GM21367 (cell line): ENCODE data around the gene DMAC2.
"Not testable (repeated sequence)": the region's sequence is repeated elsewhere in the genome, so short reads cannot be mapped to it uniquely, and the experiment has no call there.

Experiments
- ATAC-seq: cut with Tn5 transposase; IDR thresholded peaks from one replicate; pipeline ENCODE4 v1.9.1; 2021; ENCODE audit not compliant: unreplicated experiment

Gene DMAC2

DNA sequence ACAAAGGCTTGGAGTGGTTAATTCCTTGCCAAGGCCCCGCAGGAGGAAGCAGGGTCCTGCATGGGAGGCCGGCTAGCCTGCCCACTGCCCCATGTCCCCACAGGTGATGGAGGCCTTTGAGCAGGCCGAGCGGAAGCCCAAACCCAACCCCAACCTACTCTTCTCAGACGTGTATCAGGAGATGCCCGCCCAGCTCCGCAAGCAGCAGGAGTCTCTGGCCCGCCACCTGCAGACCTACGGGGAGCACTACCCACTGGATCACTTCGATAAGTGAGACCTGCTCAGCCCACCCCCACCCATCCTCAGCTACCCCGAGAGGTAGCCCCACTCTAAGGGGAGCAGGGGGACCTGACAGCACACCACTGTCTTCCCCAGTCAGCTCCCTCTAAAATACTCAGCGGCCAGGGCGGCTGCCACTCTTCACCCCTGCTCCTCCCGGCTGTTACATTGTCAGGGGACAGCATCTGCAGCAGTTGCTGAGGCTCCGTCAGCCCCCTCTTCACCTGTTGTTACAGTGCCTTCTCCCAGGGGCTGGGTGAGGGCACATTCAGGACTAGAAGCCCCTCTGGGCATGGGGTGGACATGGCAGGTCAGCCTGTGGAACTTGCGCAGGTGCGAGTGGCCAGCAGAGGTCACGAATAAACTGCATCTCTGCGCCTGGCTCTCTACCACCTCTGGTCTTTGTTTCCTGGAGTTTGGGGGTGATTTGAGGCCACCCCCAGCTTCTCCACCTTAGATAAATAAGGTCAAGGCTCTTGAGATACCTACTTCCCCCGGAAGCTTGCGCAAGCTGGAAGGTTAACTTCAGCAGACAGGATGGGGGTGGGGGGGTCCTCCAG is 15.2 kb downstream of the DMAC2 start:
- ATAC-seq = no peak

DNA sequence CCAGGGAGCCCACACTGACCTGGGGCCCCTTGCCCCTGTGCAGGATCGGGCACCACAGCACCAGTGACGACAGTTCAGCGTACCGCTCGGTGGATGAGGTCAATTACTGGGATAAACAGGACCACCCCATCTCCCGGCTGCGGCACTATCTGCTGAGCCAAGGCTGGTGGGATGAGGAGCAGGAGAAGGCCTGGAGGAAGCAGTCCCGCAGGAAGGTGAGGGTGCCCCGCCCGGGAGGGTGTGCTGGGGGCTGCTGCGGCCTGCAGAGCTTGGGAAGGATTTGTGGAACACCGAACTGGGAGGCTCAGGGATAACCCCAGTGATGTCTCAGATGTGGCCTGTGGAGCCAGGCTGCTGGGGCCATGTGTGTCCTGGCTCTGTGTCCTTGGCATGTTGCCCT is 16.8 kb downstream of the DMAC2 start:
- no peak for ATAC-seq

DNA sequence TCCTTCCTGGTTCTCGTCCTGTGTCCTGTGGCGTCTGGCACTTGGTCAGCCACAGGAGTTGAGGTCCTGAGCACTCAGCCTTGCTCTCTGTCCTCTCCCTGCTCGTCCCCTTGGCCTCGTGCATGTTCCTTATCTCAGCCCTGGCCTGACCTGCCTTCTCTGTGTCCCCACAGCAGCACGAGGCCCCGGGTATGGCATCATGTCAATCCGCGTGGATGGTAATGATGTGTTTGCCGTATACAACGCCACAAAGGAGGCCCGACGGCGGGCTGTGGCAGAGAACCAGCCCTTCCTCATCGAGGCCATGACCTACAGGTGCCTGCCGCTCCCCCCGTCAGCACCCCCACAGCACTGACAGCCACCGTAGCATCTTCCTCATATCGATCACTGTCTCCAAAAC is 17.3 kb downstream of the DMAC2 start:
- ATAC-seq = no peak

DNA sequence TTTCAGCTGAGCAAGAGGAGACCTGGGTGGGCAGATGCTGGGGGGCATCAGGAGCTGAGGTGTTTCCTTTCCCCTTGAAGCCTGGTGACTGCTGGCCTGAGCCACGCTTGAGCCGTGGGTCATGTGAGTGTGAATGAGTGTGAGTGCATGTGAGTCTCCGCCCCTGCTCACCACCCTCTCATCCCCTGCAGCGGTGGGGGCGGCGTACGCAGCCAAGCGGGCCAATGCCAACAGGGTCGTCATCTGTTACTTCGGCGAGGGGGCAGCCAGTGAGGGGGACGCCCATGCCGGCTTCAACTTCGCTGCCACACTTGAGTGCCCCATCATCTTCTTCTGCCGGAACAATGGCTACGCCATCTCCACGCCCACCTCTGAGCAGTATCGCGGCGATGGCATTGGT is 17.7 kb downstream of the DMAC2 start:
- no peak for ATAC-seq

DNA sequence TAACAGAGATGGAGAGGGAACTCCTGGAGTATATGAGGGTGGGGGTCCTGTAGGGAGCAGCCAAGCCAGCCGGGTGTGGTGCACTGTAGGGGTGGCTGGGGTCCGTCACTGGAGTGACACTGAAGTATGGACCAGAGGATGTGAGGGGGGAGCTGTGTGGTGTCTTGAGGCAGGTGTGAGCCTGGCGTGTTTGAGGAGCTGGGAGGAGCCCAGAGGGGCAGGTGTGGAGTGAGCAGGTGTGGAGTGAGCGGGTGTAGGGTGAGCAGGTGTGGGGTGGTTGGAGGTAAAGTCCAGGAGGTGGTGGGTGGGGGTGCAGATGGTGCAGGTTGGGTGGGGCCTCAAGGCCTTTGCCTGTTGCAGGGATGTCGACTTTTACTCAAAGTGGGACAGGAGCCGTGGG is 18.4 kb downstream of the DMAC2 start:
- ATAC-seq = no peak

DNA sequence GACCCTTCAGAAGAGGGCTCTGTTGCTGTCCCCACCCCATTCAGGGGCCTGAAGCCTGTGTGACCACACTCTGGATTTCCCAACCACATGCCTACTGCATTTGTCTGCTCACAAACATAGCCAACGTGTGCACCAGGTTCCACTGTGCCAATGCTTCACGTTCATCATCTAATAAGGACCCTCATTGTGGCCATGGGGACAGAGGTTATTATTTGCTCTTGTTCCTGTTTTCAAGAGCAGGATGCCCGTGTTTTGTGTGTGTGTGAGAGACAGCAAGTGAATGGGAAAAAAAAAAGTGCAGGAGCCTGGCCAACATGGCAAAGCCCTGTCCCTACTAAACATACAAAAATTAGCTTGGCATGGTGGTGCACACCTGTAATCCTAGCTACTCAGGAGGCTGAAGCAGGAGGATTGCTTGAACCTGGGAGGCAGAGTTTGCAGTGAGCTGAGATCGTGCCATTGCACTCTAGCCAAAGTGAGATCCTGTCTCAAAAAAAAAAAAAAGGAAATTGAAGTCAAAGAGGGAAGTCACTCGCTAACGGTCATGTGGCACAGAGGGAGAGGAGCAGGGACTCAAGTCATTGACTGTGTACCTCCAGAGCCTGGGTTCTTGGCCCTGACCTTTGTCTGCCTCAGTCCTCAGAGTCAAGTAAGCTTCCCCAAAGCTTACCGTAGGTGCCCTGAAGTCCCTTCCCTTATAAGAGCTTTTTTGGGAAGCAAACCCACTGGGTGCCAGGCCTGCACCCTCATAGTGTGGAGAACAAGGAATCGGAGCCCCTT is 19.4 kb downstream of the DMAC2 start:
- no peak for ATAC-seq

DNA sequence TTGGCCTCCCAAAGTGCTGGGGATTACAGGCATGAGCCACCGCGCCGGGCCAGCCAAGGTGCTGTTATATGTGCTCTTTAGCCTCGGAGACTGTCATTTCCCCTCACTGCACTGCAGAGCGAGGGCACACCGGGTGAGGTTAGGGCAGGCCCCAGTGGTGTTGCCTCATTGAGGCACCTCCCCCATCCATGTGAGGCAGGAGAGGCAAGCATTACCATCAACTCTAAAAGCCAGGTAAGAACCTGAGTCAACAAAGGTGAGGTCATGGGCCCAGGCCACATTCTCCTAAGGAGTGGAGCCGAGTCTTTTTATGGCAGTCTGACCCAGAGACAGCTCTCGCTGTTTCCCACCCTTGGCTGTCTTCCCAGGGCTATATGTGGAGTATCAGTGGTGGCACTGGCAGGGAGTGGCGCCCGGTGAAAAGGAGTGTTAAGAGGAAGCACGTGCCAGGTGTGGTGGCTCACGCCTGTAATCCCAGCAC is 23.5 kb downstream of the DMAC2 start:
- ATAC-seq = no peak

DNA sequence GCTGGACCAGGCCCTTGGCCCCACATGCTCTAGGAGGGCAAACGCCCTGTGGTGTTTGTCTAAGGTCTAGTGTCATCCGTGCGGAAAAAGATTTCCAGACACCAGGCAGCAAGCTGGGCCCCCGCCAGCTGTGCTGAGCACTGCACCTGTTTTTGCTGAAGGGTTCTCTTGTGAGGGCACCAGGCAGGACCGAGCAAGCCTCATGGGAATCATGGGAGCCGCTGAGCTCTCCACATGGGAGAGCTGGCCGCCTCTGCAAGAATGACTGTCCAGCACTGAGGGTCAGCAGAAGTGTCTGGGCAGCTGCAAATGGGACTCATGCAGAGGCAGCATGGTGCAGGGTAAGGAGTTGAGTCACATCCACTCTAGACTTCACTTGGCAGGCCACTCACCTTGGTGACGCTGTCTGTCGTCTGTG is 24.5 kb downstream of the DMAC2 start:
- no peak for ATAC-seq

DNA sequence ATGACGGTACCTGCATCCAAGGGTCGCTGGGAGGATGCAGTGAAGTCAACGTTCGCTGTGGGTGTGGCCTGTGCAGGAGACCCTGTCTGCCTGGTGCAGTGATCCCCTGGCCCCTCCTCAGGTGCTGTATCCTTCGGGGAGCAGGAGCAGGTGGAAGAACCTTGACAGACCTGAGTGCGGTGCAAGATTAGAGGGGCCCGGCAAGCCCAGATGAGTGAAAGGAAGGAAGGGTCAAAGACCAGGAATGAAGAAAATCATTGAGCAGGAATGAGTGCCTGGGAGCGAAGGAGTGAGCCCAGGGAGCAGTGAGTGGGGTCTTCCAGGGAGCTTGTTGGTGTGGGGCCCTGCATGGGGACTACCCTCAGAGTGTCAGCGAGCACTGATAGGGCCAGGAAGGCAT is 25.3 kb downstream of the DMAC2 start:
- ATAC-seq = no peak

DNA sequence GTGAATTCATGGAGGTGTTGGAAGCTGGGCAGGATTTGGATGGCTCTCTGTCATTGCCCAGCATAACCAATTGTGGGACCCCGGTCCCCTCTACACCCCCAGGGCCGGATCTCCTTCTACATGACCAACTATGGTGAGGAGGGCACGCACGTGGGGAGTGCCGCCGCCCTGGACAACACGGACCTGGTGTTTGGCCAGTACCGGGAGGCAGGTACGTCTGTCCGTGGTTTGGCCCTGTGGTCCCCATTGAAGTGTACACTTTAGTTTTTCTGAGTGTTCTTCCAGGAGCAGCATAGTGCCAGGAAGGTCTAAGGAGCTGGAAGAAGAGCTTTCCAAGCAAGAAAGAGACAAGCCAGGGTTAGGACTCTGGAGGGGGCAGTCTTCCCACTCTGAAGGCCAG is 25.8 kb downstream of the DMAC2 start:
- ATAC-seq = no peak

DNA sequence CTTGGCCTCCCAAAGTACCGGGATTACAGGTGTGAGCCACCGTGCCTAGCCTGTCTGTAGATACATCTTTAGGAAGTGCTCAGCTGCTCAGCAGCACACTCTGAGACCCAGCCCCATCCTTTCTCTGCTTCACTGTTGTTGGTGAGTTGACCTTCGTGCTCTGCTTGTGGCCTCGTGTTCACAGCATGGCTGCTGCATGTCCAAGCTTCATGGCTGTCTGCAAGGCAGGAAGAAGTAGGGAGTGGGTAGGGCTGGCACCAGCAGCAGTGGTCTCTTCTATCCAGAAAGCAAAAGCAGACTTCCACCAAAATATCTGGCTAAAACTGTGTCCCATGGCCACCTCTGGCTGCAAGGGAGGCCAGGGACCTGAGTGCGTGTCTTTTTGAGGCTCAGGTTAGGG is 26.8 kb downstream of the DMAC2 start:
- no peak for ATAC-seq

DNA sequence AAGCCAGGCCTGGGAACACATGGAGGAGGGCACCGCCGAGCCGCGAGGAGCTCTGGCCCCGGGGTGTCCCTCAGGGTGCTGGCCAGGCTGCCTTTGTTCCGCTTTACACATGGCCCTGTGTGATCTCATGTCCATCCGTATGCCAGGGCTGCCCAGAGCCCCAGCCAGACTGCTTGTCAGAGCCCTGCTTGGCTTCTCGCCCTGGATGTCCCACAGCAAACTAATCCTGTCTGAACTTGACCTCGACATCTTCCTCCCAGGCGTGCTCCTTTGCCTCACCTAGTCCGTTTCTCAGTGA is 27.8 kb downstream of the DMAC2 start:
- no peak for ATAC-seq

DNA sequence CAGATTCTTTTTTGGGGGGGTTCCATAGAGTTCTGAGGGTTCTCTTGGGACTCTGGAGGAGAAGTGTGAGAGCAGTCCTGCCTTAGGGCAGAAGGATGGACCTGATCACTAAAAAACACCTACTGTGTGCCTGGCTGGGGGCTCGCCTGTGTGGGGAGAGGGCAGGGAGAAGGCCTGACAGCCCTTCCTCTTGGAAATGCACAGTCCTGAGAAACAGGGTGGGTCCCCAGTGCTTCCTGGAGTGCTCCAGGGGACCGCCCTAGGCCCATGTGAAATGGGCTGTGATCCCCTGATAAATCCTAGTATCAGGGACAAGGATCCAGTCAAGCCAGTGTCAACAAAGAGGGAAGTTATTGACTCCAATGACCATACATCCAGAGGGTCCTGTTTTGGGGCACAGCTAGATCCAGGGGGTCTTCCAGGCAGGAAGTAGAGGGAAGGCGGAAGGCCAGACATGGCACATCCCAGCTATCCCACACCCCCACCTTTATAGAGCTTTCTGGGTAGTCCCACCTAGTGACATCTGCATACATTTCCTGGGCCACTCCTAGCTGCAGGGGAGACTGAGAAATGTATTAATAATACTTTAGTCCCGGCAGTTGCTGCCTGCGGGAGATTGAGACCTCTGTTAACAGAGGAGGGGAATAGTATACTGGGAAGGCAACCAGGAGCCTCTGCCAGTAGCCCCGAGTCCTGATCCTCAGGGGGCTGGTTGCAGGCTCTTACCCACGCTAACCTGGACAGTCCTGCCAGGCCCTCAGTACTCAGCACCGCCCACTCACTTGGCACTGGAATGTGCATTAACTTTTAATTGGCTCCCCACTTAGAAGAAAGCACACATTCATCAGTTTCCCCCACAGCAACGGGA is 28.4 kb downstream of the DMAC2 start:
- no peak for ATAC-seq

DNA sequence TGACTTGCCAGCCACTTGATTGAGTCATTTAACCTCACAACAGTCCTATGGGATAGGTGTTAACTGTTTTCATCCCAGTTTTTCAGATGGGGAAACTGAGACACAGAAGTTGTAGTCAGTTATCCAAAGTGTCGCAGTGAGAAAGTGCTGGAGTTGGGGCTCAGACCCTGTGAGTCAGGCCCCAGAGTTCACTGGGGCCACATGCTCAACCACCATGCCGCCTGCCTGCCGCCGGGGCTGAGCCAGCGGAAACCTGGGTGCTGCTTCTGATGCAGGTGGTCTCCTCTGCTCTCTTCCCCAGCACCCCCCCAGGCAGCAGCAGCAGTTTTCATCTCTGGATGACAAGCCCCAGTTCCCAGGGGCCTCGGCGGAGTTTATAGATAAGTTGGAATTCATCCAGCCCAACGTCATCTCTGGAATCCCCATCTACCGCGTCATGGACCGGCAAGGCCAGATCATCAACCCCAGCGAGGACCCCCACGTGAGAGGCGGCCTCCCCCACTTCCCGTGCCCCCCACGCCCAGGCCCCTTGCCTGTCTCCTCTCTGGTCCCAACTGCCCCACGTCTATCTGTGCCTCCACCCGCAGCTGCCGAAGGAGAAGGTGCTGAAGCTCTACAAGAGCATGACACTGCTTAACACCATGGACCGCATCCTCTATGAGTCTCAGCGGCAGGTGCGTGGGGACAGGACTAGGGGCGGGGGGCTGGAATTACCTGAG is 29.2 kb downstream of the DMAC2 start:
- ATAC-seq = no peak

DNA sequence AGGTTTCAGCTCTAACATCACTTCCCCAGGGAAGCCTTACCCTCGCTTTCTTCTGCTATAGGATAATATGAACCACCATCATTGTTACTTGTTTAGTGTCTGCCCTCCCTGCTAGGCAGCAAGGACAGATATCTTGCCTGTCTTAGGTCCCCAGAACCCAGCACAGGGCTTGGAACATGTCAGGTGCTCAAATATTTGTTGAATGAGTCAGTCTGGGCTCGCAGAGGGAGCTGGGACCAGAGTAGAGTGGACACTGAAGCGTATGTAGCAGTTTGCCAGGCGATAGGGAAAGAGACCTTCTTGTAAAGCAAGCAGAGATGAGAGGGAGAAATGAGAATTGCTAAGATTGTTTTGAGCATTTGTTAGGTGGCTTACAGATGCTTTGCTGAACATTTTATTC is 30.4 kb downstream of the DMAC2 start:
- no peak for ATAC-seq

DNA sequence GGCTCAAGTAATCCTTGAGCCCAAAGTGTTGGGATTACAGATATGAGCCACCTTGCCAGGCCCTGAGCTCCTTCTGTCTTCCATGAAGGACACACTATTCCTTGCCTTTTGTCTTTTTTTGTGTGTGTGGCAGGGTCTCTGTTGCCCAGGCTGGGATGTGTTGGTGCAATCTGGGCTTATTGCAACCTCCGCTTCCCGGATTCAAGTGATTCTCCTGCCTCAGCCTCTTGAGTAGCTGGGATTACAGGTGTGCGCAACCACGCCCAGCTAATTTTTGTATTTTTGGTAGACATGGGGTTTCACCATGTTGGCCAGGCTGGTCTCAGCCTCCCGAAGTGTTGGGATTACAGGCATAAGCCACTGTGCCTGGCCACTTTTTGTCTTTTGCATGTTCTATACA is 30.9 kb downstream of the DMAC2 start:
- ATAC-seq = not testable (repeated sequence)

DNA sequence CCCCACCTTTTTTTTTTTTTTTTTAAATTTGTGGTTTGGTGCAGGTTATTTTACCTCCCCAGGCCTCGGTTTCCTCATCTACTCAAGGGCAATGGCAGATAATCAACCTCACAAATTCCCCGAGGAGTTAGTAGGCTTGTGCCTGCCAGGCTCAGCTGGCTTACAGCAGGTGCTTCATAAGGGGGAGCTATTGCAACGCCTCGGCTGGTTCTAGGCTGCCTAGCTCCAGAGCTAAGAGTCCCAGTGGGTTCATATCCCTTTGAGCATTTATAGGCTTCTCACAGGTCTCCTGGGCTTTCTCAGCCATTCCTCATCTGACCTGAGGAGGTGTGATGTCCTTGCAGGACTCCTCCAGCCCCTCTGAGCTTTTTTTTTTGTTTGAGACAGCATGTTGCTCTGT is 31.5 kb downstream of the DMAC2 start:
- no peak for ATAC-seq

DNA sequence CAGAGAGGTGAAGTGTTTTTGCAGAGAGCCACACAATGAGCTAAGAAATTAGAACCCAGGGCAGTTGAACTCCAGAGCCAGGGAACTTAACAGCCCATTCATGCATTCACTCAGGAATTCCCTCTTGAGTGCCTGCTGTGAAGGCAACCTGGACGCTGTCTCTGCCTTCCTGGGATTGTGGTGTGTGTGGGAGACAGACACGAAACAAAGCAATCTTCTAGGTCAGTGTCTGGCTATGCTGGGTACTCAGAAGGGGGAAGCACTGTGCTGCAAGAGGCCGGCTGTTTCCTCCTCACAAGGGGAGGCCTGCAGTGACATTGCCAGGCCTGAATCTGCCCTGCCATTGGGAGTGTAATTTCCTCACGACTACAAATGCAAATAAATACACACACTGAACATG is 32.4 kb downstream of the DMAC2 start:
- ATAC-seq = no peak

DNA sequence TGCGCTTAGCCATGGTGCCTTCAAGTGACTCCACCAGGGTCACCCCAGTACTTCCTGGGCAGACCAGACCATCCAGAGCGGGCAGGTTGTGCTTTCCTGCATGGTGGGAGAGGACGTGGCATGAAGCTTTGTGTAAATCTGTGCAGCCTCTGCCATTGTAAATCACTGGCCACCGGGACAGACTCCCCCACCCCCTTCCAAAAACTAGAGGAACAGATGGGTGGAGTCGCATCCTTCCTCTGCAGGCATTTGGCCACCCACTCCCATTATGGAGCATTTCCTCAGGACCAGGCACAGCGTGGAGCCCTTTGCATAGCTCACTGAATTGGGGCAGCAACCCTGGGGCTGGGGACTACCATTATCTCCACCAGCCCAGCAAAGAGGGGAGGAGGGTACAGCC is 33.9 kb downstream of the DMAC2 start:
- ATAC-seq = no peak

DNA sequence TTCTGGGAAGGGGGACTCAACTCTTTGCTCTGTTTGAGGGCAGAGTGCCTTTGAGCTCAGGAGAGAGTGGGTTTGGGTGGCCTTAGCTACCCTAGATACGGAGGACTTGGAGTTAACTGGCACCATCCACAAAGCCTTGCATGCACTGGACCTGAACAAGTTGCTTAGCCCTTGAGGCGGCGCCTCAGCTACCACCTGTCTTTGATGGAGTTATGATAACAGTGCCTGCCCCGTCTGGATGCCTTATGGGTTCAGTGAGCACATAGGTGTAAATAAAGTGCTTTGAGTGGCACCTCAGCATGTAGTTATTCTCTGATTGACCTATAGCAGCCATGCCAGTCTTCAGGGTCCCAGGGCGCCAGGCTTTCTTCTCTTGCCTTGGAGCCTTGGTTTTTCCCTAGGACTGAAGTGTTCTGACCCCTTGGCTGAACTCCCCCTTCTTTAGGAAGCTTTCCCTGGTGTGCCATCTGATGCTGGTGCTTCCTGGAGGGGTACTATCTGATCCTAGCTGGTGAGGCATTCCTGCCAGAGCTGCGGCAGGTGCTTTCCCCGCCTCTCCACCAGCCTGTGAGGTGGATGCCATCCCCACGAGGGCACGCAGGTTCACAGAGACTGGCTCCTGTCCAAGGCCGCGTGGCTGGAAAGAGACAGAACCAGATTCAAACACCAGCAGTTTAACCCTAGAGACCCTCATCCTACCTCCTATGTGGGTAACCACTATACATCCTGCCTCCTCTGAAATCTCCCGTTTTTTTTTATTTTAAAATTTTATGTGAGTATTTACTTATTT is 36.3 kb downstream of the DMAC2 start:
- no peak for ATAC-seq
